Measurements from ENCODE around the gene IRAG1. TPM values are rescaled to one million over a fixed set of nuclear protein-coding genes. Genes with fewer than 3 reads are reported as not detected.

The IRAG1 gene
- total and polyA plus RNA-seq, 2 donors (not counting 1 experiment from before 2014, with no cell fraction given), result 0.27 to 0.32 TPM

DNA sequence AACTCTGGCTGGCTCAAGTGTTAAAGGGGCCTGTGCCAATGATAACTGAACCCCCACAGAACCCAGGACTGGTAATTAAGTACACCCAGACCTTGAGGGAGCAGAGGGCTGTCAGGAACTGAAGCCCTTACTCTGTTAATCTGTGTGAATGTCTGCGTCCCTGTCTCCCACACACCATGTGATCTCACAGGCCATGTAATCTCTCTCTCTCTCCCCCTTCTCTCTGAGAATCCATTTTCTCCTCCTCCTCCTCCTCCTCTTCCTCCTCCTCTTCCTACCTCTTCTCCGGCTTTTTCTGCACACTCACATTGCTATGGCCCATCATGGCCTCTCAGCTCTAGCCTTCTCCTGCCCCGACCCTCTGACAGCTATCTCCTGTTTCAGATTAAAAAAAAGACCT lies 14.6 kb upstream of the IRAG1 start:
- Mint-ChIP-seq H3K27me3 (no peaks in the 10 kb centered on the region), H3K4me1 (no peaks in the 10 kb centered on the region), H3K27ac (no peak overlapping the region), H3K4me3 (no peak overlapping the region), H3K9me3 (ENCODE audit: insufficient read depth) (no peaks in the 10 kb centered on the region)
- WGBS (ENCODE audit: insufficient coverage), result 100% methylated on average over 2 of the region's 3 CpGs
- H4K20me1 ChIP-seq (ENCODE audit: control insufficient read depth, insufficient read depth, low read length, poor library complexity, severe bottlenecking), result no peaks in the 10 kb centered on the region
- intact Hi-C loops (cut with micrococcal nuclease), result no loop called here
- POLR2A ChIA-PET, result no interaction called here
- H3K9ac ChIP-seq (ENCODE audit: low read length), result no peak overlapping the region
- ATAC-seq (ENCODE audit: low read depth) (no peak), DNase-seq (no peak)
- no peaks in the 10 kb centered on the region for H3K79me2 ChIP-seq (ENCODE audit: control insufficient read depth, insufficient read depth, low read length)
- no peak for TF ChIP-seq EZH2 (IDR thresholded peaks at IDR 0.05; ENCODE audit: borderline replicate concordance, insufficient read depth, low read depth, low read length, poor library complexity, severe bottlenecking)
- TF ChIP-seq, protein P1, sequence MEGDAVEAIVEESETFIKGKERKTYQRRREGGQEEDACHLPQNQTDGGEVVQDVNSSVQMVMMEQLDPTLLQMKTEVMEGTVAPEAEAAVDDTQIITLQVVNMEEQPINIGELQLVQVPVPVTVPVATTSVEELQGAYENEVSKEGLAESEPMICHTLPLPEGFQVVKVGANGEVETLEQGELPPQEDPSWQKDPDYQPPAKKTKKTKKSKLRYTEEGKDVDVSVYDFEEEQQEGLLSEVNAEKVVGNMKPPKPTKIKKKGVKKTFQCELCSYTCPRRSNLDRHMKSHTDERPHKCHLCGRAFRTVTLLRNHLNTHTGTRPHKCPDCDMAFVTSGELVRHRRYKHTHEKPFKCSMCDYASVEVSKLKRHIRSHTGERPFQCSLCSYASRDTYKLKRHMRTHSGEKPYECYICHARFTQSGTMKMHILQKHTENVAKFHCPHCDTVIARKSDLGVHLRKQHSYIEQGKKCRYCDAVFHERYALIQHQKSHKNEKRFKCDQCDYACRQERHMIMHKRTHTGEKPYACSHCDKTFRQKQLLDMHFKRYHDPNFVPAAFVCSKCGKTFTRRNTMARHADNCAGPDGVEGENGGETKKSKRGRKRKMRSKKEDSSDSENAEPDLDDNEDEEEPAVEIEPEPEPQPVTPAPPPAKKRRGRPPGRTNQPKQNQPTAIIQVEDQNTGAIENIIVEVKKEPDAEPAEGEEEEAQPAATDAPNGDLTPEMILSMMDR (IDR thresholded peaks at IDR 0.05), result no peak
- H3K9me3 ChIP-seq (ENCODE audit: control extremely low read depth in 1 of 3, control insufficient read depth in 2 of 3, insufficient read depth in 1 of 3, low read length in 2 of 3), result no peaks in the 10 kb centered on the region
- peaks cover 0 to 7% (median 0%) of the 10 kb centered on the region in 4 experiments for H3K27me3 ChIP-seq (replicated peaks in 1 of 4; ENCODE audit: control extremely low read depth in 1 of 4, control insufficient read depth in 3 of 4, insufficient read depth in 4 of 4, low read length in 3 of 4)
- no peak overlapping the region for H2AFZ ChIP-seq (ENCODE audit: insufficient read depth, low read depth, low read length, poor library complexity, severe bottlenecking)
- no peaks in the 10 kb centered on the region for H3K4me1 ChIP-seq (ENCODE audit: control insufficient read depth in 2 of 2, insufficient read depth in 2 of 2, low read length in 2 of 2)
- no peaks in the 10 kb centered on the region for H3K36me3 ChIP-seq (replicated peaks in 1 of 2; ENCODE audit: control extremely low read depth in 1 of 2, control insufficient read depth in 1 of 2, extremely low read depth in 1 of 2, insufficient read depth in 2 of 2, low read length in 1 of 2)
- H3K4me3 ChIP-seq (ENCODE audit: control extremely low read depth in 1 of 5, extremely low read depth in 1 of 5, insufficient read depth in 1 of 5, low read depth in 2 of 5, low read length in 4 of 5), result no peak overlapping the region
- CTCF ChIA-PET, result interaction anchor here (0.9 to 3.6 kb wide), 3 partner anchors 17 to 295 kb away, joined by 3 to 8 read pairs (median 6); partner anchors contain the start of gene RNF141
- no peak overlapping the region for H3K27ac ChIP-seq (ENCODE audit: low read length in 2 of 2)
- no peak overlapping the region for H3K4me2 ChIP-seq (replicated peaks; ENCODE audit: low read depth, low read length, poor library complexity, severe bottlenecking)

DNA sequence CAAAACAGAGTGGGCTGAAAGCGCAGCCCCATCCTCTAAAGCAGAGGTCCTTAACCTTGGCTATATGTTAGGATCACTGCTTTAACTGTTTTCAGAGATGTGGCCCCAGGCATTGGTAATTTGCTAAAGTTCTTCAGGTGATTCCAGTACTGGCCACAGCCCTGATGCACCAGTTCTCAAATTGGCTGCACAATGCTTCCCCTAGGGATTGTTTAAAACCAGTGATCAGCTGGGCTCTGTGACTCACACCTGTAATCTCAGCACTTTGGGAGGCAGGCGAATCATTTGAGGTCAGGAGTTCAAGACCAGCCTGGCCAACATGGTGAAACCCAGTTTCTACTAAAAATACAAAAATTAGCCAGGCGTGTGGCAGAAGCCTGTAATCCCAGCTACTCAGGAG lies 8.4 kb upstream of the IRAG1 start:
- no peak overlapping the region for H3K27ac Mint-ChIP-seq
- CTCF ChIA-PET, result interaction anchor here (1.2 kb wide), 1 partner anchor 20 kb away, joined by 3 read pairs; no protein-coding TSS in a partner anchor

More for the DNA sequence above, 8.4 kb upstream of the IRAG1 start:
- intact Hi-C loops (cut with micrococcal nuclease), result no loop called here
- no peaks in the 10 kb centered on the region for H3K36me3 ChIP-seq (replicated peaks in 1 of 2; ENCODE audit: control extremely low read depth in 1 of 2, control insufficient read depth in 1 of 2, extremely low read depth in 1 of 2, insufficient read depth in 2 of 2, low read length in 1 of 2)
- no peak overlapping the region for H3K4me3 ChIP-seq (ENCODE audit: control extremely low read depth in 1 of 5, extremely low read depth in 1 of 5, insufficient read depth in 1 of 5, low read depth in 2 of 5, low read length in 4 of 5)
- peaks cover 0 to 5% (median 0%) of the 10 kb centered on the region in 4 experiments for H3K27me3 ChIP-seq (replicated peaks in 1 of 4; ENCODE audit: control extremely low read depth in 1 of 4, control insufficient read depth in 3 of 4, insufficient read depth in 4 of 4, low read length in 3 of 4)
- H3K4me2 ChIP-seq (replicated peaks; ENCODE audit: low read depth, low read length, poor library complexity, severe bottlenecking), result no peak overlapping the region
- H3K4me3 Mint-ChIP-seq, result no peak overlapping the region
- H3K27me3 Mint-ChIP-seq, result no peaks in the 10 kb centered on the region
- no peaks in the 10 kb centered on the region for H3K79me2 ChIP-seq (ENCODE audit: control insufficient read depth, insufficient read depth, low read length)
- no peak overlapping the region for H3K9ac ChIP-seq (ENCODE audit: low read length)
- no peak overlapping the region for H3K27ac ChIP-seq (ENCODE audit: low read length in 2 of 2)
- POLR2A ChIA-PET, result no interaction called here
- H3K9me3 ChIP-seq (ENCODE audit: control extremely low read depth in 1 of 3, control insufficient read depth in 2 of 3, insufficient read depth in 1 of 3, low read length in 2 of 3), result peaks cover 0 to 8% (median 3%) of the 10 kb centered on the region in 3 donors
- no peak for ATAC-seq (ENCODE audit: low read depth)
- 93% methylated on average over 3 of the region's 3 CpGs for WGBS (ENCODE audit: insufficient coverage)
- H3K9me3 Mint-ChIP-seq (ENCODE audit: insufficient read depth), result no peaks in the 10 kb centered on the region
- no peaks in the 10 kb centered on the region for H3K4me1 Mint-ChIP-seq
- H3K4me1 ChIP-seq (ENCODE audit: control insufficient read depth in 2 of 2, insufficient read depth in 2 of 2, low read length in 2 of 2), result no peaks in the 10 kb centered on the region
- no peak for DNase-seq
- H4K20me1 ChIP-seq (ENCODE audit: control insufficient read depth, insufficient read depth, low read length, poor library complexity, severe bottlenecking), result no peaks in the 10 kb centered on the region
- TF ChIP-seq, protein P1 (IDR thresholded peaks at IDR 0.05), result no peak
- TF ChIP-seq EZH2 (IDR thresholded peaks at IDR 0.05; ENCODE audit: borderline replicate concordance, insufficient read depth, low read depth, low read length, poor library complexity, severe bottlenecking), result no peak
- no peak overlapping the region for H2AFZ ChIP-seq (ENCODE audit: insufficient read depth, low read depth, low read length, poor library complexity, severe bottlenecking)

Data from B cell (primary cell).